ENCODE data around the gene SLC22A12.

The SLC22A12 gene

GRCh38 chr11:64605656-64606585 is 14.9 kb downstream of the SLC22A12 start:
- DNase-seq, result no peak

DNA sequence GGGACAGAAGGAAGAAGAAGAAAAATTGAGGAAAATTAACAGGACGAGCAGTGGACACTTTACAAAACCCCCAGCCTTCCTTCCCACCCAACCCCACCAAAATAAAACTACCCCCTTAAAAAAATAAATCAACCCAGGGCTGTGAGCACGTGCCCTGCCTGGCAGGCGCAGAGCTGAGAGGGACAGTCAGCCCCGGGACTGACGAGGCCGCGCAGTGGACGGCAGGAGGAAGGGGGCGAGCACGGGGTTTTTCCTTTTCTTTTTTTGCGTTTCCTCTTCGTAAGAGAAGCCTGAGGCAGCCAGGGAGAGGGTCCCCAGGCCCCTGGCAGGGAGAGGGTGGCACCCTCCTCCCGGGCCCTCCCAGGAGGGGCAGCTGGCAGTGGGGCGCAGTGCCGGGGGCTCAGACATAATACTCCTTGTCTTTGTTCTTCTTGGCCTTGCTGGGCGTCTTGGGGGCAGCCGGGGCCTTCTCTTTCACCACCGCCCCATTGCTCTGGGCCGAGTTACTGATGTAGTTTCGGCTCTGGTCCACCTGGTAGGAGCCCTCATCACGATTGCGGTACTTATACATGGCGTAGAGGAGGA is 15.9 kb downstream of the SLC22A12 start:
- DNase-seq, result no peak

DNA sequence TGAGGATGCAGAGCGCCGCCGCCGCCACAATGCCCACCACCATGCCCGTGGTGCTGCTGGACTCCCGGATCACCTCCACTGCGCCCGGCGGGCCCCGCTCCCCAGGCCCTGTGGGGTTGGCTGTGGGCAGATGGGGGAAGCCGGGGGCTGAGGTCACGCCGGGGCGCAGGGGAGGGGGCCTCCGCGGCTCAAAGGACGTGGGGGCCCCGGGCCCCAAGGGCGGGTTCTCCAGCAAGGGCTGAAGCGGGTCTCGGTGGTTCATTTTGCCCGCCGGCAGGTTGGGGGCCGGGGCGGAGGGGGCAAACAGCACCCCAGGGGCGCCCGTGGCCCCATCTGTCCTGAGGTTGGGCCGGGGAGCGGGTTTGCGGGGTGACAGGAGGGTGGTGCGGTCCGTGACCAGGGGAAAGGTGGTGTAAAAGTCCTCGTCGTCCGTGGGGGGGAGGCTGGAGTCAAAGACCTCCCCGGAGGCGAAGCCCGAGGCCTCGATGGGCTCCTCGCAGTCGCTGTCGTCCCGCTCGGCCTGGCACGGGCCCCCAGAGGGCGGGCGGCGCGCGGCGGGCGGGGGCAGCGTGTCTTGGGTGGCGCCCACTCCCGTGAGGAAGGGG is 16.5 kb downstream of the SLC22A12 start:
- no peak for DNase-seq

DNA sequence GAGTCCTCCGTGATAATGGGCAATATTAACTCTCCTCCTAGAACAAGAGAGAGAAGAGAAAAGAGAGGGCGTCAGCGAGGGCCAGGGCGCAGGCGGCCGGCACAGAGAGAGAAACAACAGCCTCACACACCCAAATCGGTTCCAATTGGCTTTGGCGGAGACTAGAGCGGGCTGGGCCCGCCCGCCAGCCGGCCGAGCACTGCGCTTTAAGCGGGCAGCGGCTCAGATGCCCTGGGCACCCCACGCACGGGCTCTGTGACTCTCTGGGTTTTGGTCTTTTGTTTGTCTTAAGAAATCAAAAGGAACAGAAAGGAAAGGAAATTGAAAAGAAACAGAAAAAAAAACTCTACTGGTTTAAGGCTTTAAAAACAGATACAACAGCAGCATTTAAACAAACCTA is 17.0 kb downstream of the SLC22A12 start:
- no peak for DNase-seq

- no peak for DNase-seq
Measured at GRCh38 chr11:64608636-64609035, 17.6 kb downstream of the SLC22A12 start.

- DNase-seq, result no peak
Measured at GRCh38 chr11:64609436-64610047, 18.5 kb downstream of the SLC22A12 start.

GRCh38 chr11:64610596-64610995 is 19.6 kb downstream of the SLC22A12 start:
- DNase-seq, result no peak

GRCh38 chr11:64611176-64611575 is 20.2 kb downstream of the SLC22A12 start:
- no peak for DNase-seq

DNA sequence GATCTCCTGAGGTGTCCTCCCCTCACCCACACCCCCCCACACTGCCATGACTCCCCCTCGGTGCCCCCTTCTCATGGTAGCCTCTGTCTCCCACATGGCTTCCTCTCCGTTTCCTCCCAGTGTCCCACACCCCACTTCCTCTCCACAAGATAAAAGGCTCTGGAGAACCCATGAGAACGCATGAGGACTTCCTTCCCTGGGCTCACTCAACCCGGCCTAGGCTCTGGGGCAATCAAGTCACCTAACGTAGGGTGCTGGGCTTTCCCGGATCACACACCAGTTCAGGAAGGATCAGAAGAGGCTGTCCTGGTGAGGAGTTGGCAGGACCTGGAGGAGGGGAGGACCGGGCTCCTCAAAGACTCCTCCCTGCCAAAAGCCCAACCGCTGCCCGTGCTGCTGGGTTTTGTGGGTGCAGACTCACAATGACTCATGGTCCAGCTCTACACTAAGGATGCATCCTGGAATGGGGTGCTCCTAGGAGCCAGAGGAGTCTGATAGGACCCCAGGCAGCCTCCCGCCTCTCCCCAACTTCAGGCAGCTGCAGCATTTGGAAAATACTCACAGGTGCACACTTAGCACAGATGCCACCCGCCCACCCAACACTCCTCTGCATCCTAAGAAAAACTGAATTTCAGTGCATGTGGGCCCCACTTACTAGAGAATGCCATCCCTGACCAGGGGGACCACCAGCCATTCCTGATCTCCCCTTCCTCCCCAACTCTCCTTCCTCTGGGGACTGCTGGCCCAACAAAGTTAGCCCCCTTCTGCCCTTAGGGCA is 21.0 kb downstream of the SLC22A12 start:
- no peak for DNase-seq

DNA sequence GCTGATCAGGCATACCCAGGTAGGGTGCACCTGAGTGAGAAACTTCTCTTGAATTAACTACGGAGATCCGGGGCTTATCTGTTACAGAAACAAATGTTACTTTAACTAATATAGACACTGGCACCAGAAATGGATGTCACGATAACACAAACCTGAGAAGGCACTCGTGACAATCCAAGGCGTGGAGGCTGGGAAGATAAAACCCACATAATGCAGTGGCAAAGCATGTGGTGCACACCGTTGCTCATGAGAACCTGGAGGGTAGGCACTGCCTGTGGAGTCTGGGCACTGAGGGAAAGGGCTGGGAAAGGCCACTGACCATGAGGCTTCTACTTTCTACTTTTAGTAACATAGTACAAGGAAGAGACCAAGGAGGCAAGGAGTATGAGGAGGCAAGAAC is 22.6 kb downstream of the SLC22A12 start:
- no peak for DNase-seq

DNA sequence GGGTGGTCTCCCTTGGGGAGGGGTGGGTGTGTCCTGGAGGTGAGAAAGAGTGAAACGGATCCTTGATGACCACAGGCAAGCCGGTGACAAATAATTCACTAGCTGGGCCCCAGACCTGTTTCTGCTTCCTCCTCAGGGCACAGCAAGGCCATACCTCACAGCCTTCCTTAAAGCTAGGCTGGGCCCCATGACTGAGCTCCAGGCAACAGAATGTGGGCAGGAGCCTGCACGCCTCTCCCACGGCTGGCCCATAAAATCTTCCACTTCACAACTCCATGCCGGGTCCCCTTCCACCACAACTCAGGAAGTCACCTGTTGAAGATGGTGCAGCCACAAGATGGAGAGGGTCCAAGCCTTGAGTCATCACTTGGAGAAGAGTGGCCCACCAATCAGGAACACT is 23.9 kb downstream of the SLC22A12 start:
- no peak for DNase-seq

- no peak for DNase-seq
Measured at GRCh38 chr11:64616817-64617216, 25.8 kb downstream of the SLC22A12 start.

GRCh38 chr11:64619196-64619595 is 28.2 kb downstream of the SLC22A12 start:
- no peak for DNase-seq

DNA sequence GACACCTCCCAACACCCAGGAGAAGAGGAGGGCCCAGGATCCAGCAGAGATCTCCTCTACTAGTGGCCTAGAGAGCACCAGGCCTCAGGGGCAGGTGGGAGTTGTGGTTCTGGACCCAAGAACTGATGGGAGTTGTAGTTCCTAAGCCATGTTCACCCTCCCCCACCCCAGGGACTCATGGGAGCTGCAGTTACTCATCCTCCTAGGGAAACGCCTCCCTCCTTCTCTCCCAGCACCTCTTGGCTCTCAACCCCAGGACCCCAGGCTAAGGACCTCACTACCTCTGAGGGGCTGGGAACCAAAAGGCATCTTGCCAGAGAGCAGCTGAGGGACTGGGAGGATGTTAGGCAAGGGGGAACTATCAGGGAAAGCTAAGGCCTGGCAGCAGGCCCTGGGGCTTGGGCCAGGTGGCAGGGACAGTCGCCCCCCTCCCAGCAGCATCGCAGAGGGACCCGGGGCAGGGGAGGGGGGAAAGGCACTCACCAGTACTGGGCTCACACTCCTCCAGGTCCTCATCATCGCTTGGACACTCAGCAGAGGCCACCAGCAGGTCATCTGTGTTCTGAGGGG is 28.9 kb downstream of the SLC22A12 start:
- no peak for DNase-seq

DNA sequence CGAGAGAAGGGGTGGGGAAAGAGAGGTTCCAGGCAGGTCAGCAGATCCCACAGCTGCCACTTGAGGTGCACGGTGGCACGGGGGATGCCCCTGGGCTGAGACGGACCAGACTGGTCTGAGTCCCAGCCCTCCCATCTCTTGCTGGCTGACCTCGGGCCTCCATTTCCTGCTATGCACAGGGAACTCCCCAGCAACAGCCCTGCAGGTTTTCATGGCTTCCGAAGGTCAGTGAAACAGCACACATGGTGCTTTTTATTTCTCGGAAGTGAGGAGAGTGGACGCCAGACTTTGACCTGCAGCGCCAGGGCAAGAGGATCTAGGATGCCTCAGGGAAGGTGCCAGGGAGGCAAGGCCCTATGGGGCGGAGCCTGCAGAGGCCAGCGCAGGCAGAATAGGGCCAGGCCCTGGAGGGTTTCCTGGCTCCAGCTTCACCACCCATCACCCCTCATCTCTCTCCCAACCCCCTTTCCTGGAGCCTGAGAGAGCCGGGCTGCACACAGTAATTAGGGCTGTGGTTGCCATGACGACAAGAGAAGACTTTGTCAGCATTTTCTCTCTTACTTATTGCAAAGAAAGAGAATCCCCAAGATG is 29.5 kb downstream of the SLC22A12 start:
- no peak for DNase-seq

- no peak for DNase-seq
Measured at GRCh38 chr11:64621283-64622019, 30.4 kb downstream of the SLC22A12 start.

DNA sequence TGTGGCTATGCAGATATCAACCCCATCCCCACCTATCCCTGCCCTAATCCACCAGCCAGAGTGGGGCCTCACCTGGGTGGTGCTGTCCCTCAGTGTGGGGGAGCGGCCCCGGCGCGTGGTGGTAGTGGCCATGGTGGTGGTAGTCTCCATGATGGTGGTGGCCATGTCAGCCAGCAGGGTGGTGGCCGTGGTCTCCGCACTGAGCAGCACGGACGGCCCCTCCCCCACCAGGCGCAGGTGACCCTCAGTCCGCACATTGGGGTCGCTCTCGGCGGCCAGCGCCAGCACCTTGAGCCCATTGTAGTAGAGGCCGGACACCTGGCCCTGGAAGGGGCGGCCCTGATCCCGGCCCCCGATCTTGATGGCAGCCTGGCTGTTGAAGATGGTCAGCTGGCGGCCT is 31.7 kb downstream of the SLC22A12 start:
- no peak for DNase-seq

DNA sequence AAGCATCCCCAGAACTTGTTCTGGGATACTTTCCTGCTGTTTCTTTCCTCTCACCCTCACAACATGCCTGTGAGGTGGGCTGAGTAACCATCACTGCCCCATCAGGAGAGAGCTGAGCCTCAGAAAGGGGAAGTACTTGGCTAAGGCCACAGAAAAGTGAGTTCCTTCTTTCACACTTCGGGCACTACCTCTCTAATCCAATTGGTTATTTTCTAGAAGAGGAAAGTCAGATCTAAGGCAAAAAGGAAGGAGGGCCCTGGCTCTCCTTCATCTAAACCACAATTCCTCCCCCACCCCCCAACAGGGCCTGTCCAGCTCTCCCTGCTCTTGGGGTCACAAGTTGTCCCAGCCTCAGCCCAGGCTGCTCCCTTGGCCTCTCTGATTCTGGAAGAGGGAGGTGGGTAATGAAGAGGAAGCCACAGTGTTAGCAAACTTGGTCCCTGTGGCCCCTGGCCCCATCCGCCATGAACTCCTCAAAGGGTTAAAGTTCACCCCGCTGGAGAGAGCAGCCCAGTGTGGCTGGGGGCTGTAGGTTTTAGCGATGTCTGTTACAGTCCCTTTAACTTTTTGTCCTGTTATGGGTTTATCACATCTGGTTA is 34.0 kb downstream of the SLC22A12 start:
- DNase-seq, result no peak

DNA sequence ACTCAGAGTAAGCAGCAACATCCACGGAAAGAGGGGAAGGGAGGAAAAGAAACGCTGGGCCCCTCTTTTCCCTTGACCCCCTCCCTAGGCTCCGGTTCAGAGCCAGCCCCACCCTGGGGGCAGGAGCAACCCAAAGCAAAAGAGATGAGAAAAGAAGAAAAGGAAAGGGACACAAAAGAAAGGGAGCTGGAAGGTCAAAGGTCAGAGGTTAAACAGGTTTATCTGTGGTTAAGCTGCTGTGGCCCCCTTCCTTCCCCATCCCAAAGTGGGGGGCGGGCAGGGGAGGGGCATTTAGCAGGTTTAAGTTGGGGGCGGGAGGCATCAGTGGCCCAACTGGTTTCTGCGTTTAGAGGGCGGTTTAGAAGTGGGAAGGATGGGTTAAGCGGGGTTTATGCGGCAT is 35.6 kb downstream of the SLC22A12 start:
- no peak for DNase-seq

DNA sequence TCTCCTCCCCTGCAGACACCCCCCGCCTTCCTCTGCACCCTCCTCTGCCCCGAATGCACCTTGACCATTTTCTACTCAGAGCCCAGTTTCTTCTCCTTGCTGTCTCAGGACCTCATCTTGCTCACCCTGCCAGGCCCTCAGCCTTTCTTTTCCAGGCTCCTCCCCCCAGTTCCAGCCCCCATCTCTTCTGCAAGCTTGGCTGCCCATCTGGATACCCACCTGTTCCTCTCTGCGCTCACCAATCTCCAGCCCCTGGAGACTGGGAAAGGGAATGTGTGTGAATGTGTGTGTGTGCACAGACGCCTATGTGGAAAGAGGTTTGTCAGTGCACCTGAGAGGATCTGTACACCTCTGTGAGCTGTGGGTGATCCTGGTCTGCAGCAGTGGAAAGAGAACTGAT is 36.4 kb downstream of the SLC22A12 start:
- DNase-seq, result no peak

DNA sequence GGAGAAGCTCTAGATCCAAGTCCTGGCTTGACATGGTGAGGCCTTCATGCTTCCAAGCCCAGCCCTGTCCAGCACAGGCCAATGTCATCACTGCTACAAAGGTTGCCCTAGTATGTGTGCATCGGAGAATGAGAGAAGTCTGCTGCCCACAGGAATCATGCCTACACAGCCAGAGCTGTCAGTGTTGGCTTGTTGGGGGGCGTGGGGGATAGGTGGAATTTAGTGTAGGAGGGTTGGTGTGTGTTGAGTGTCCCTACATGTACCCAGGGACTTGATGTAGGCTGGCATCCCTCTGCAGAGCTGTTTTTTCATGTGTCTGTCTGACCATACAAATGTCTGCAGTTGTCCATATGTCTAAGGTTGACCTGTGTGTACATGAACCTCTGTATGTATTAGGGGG is 37.6 kb downstream of the SLC22A12 start:
- DNase-seq, result no peak

Measured in T1000 (cell line).